H9 (cell line): ENCODE results near the gene AQP2. TPM values are rescaled to one million over a fixed set of nuclear protein-coding genes. Genes with fewer than 3 reads are reported as not detected.

Experiments
- DNase-seq: peaks from one replicate; pipeline ENCODE4 v3.0.0-alpha.2; 2017
- H2AFZ ChIP-seq: one replicate; pipeline ENCODE4 v1.6.1; 2013; ENCODE audit warnings: mild to moderate bottlenecking, low read length, control low read depth, moderate library complexity
- H2AK5ac ChIP-seq: 2 replicates; pipeline ENCODE4 v1.6.1; 2013; ENCODE audit warnings: low read length, control low read depth, mixed read lengths; ENCODE audit not compliant: insufficient read length
- H2BK120ac ChIP-seq: one replicate; pipeline ENCODE4 v1.6.1; 2013; ENCODE audit warnings: low read depth, mild to moderate bottlenecking, low read length, control low read depth, inconsistent platforms; ENCODE audit not compliant: poor library complexity, severe bottlenecking
- H2BK12ac ChIP-seq: 2 replicates; pipeline ENCODE4 v1.6.1; 2013; ENCODE audit warnings: low read length, control low read depth, mixed read lengths, low read depth; ENCODE audit not compliant: insufficient read length
- H2BK15ac ChIP-seq: 2 replicates; pipeline ENCODE4 v1.6.1; 2013; ENCODE audit warnings: low read depth, low read length, control low read depth
- H2BK20ac ChIP-seq: one replicate; pipeline ENCODE4 v1.6.1; 2013; ENCODE audit warnings: low read depth, mild to moderate bottlenecking, low read length, control low read depth, inconsistent platforms; ENCODE audit not compliant: poor library complexity, severe bottlenecking
- H2BK5ac ChIP-seq: 2 replicates; pipeline ENCODE4 v1.6.1; 2013; ENCODE audit warnings: low read length, control low read depth, mixed read lengths; ENCODE audit not compliant: insufficient read length
- H3K14ac ChIP-seq: 2 replicates; pipeline ENCODE4 v1.6.1; 2013; ENCODE audit warnings: low read length, control low read depth; ENCODE audit not compliant: insufficient read depth
- H3K18ac ChIP-seq: 2 replicates; pipeline ENCODE4 v1.6.1; 2013; ENCODE audit warnings: low read depth, mild to moderate bottlenecking, mixed read lengths, low read length, control low read depth; ENCODE audit not compliant: insufficient read length
- H3K23ac ChIP-seq: 2 replicates; pipeline ENCODE4 v1.6.1; 2013; ENCODE audit warnings: low read length, control low read depth, mixed read lengths, low read depth; ENCODE audit not compliant: insufficient read length
- H3K23me2 ChIP-seq: 2 replicates; pipeline ENCODE4 v1.6.1; 2013; ENCODE audit warnings: low read depth, mild to moderate bottlenecking, mixed read lengths, low read length, control low read depth; ENCODE audit not compliant: insufficient read length, poor library complexity, severe bottlenecking
- H3K27ac ChIP-seq: 2 replicates; pipeline ENCODE4 v1.5.1; 2013; ENCODE audit warnings: low read length, control low read depth, mixed read lengths, low read depth; ENCODE audit not compliant: insufficient read length
- H3K27me3 ChIP-seq: 2 replicates; pipeline ENCODE4 v1.6.1; 2013; ENCODE audit warnings: low read length, control low read depth, inconsistent platforms; ENCODE audit not compliant: insufficient read depth
- H3K4ac ChIP-seq: 2 replicates; pipeline ENCODE4 v1.6.1; 2013; ENCODE audit warnings: low read depth, mild to moderate bottlenecking, control low read depth, inconsistent platforms, low read length, moderate library complexity
- H3K4me1 ChIP-seq: 2 replicates; pipeline ENCODE4 v1.6.1; 2013; ENCODE audit warnings: low read length, control low read depth, inconsistent platforms; ENCODE audit not compliant: insufficient read depth
- H3K4me2 ChIP-seq: 2 replicates; pipeline ENCODE4 v1.6.1; 2013; ENCODE audit warnings: low read length, control low read depth, mixed read lengths; ENCODE audit not compliant: insufficient read length, insufficient read depth
- H3K56ac ChIP-seq: 2 replicates; pipeline ENCODE4 v1.6.1; 2013; ENCODE audit warnings: low read depth, mild to moderate bottlenecking, mixed read lengths, low read length, control low read depth; ENCODE audit not compliant: insufficient read length
- H3K79me1 ChIP-seq: 2 replicates; pipeline ENCODE4 v1.6.1; 2013; ENCODE audit warnings: low read depth, mild to moderate bottlenecking, moderate library complexity, low read length, control low read depth, inconsistent platforms; ENCODE audit not compliant: insufficient read depth, poor library complexity, severe bottlenecking
- H3K79me2 ChIP-seq: 2 replicates; pipeline ENCODE4 v1.6.1; 2013; ENCODE audit warnings: low read length, control low read depth, inconsistent platforms; ENCODE audit not compliant: insufficient read depth
- H3K9ac ChIP-seq: 2 replicates; pipeline ENCODE4 v1.6.1; 2013; ENCODE audit warnings: low read length, control low read depth, mixed read lengths; ENCODE audit not compliant: insufficient read length; ENCODE audit errors: extremely low read depth
- H3K9me3 ChIP-seq: one replicate; pipeline ENCODE4 v1.6.1; 2013; ENCODE audit warnings: low read depth, low read length, inconsistent platforms; ENCODE audit not compliant: control insufficient read depth
- H3T11ph ChIP-seq: one replicate; pipeline ENCODE4 v1.6.1; 2013; ENCODE audit warnings: mild to moderate bottlenecking, low read length, control low read depth, inconsistent platforms
- H4K20me1 ChIP-seq: one replicate; pipeline ENCODE4 v1.6.1; 2013; ENCODE audit not compliant: control insufficient read depth, insufficient read length, insufficient read depth
- H4K5ac ChIP-seq: 2 replicates; pipeline ENCODE4 v1.6.1; 2013; ENCODE audit warnings: low read depth, mild to moderate bottlenecking, mixed read lengths, low read length, control low read depth; ENCODE audit not compliant: insufficient read length
- H4K8ac ChIP-seq: replicated peaks from 2 replicates; pipeline ENCODE4 v1.6.1; 2013; ENCODE audit warnings: low read length, control low read depth, mixed read lengths, low read depth; ENCODE audit not compliant: insufficient read length
- H4K91ac ChIP-seq: 2 replicates; pipeline ENCODE4 v1.6.1; 2013; ENCODE audit warnings: low read depth, mild to moderate bottlenecking, moderate library complexity, mixed read lengths, low read length, control low read depth; ENCODE audit not compliant: insufficient read length
- H3K27ac Mint-ChIP-seq, 3 experiments: 2 replicates in 2 of 3; 3 replicates in 1 of 3; pipeline ENCODE4 v1.8.0; 2020 to 2021; ENCODE audit warnings: mixed read lengths in 3 of 3, mild to moderate bottlenecking in 1 of 3, moderate library complexity in 1 of 3
- H3K27me3 Mint-ChIP-seq: 2 replicates; pipeline ENCODE4 v1.8.0; 2021; ENCODE audit warnings: low read depth, mild to moderate bottlenecking, moderate library complexity, mixed read lengths
- H3K36me3 Mint-ChIP-seq, 3 experiments: 2 replicates in 2 of 3; 3 replicates in 1 of 3; pipeline ENCODE4 v1.8.0; 2020 to 2021; ENCODE audit warnings: low read depth in 3 of 3, mixed read lengths in 3 of 3; ENCODE audit not compliant: insufficient read depth in 1 of 3
- H3K4me1 Mint-ChIP-seq, 2 experiments: 2 replicates each; pipeline ENCODE4 v1.8.0; 2020; ENCODE audit warnings: mixed read lengths in 2 of 2
- H3K4me3 Mint-ChIP-seq, 2 experiments: 2 replicates in 1 of 2; 3 replicates in 1 of 2; pipeline ENCODE4 v1.8.0; 2020 to 2021; ENCODE audit warnings: mild to moderate bottlenecking in 2 of 2, mixed read lengths in 2 of 2, moderate library complexity in 1 of 2
- H3K9me3 Mint-ChIP-seq, 2 experiments: 2 replicates in 1 of 2; 3 replicates in 1 of 2; pipeline ENCODE4 v1.8.0; 2020; ENCODE audit warnings: mild to moderate bottlenecking in 2 of 2, mixed read lengths in 2 of 2, moderate library complexity in 1 of 2
- WGBS: extraction: QIAGEN DNeasy Blood & Tissue Kit; methylation state at CpG from one replicate; pipeline ENCODE4 v1.1.7; 2013; ENCODE audit warnings: missing lambda C conversion rate, low lambda C conversion rate, mixed read lengths; ENCODE audit not compliant: insufficient read length; ENCODE audit errors: extremely low coverage; 5-methylcytosine and 5-hydroxymethylcytosine counted together
- total RNA-seq: library from RNA; stranded (reverse); gene quantifications from 2 replicates; pipeline ENCODE4 v1.2.1, GENCODE V29; 2021
- TF ChIP-seq, protein P1 (sequence below): fragments of 200-600 bp; sonication (generic); conservative IDR thresholded peaks from 3 replicates; pipeline ENCODE4 v1.8.0; 2021; ENCODE audit warnings: antibody characterized with exemption, mild to moderate bottlenecking

The AQP2 gene
- total RNA-seq, 1 experiment from 2014 or later: not detected

DNA sequence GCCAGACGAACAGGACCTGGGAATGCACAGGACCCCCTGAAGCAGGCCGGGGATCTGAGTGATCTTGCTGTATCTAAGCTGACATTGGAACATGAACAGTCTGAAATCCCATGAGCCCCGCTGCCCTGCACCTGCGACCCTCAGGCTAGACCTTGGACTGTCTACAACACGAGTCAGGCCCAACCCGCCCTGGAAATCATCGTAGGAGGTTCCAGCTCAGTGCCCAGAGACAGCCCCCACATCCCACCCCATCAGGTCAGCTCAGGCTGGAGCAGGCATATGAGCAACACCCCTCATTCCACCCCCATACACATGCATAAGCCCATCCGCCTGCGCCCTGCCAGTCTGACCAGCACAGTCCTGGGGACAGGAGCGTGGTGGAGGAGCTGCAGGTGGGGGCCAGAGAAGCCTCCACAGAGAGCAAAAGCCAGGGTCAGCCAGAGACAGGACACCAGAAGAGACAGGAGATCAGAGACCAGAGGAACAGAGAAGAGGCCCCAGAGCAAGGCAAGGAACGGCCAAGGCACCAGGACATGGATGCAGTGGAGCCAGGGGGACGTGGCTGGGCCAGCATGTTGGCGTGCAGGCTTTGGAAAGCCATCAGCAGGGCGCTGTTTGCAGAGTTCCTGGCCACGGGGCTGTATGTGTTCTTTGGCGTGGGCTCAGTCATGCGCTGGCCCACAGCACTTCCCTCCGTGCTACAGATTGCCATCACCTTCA lies 22.3 kb downstream of the AQP2 start, which contains the start of gene AQP6:
Gene AQP6, plus strand, starts transcription at position 307 of the 720 bp plus-strand sequence. Its CDS starts 227 bp downstream, at position 534.
- Histone ChIP-seq H3K27me3 (no peaks in the 10 kb centered on the region; the same call in 1 of the 2 replicates), H3K18ac (no peak within 1 kb of the TSS), H2AK5ac (no peak within 1 kb of the TSS), H4K20me1 (no peaks in the 10 kb centered on the region), H4K8ac (no peak within 1 kb of the TSS), H2AFZ (no peak within 1 kb of the TSS), H3K79me2 (no peaks in the 10 kb centered on the region), H2BK120ac (no peak within 1 kb of the TSS), H3K56ac (no peak within 1 kb of the TSS), H3K4me2 (no peak within 1 kb of the TSS), H3K14ac (no peak within 1 kb of the TSS), H3T11ph (no peak within 1 kb of the TSS), H2BK20ac (no peak within 1 kb of the TSS), H4K5ac (no peak within 1 kb of the TSS), H3K79me1 (no peaks in the 10 kb centered on the region), H3K27ac (no peak within 1 kb of the TSS), H4K91ac (no peak within 1 kb of the TSS), H3K23ac (no peak within 1 kb of the TSS), H3K4ac (no peak within 1 kb of the TSS), H3K4me1 (no peaks in the 10 kb centered on the region), H2BK15ac (no peak within 1 kb of the TSS), H3K23me2 (no peaks in the 10 kb centered on the region), H2BK12ac (no peak within 1 kb of the TSS), H3K9me3 (no peaks in the 10 kb centered on the region), H3K9ac (no peak within 1 kb of the TSS), H2BK5ac (no peak within 1 kb of the TSS)
- DNase-seq: no peak
- TF ChIP-seq, protein P1, sequence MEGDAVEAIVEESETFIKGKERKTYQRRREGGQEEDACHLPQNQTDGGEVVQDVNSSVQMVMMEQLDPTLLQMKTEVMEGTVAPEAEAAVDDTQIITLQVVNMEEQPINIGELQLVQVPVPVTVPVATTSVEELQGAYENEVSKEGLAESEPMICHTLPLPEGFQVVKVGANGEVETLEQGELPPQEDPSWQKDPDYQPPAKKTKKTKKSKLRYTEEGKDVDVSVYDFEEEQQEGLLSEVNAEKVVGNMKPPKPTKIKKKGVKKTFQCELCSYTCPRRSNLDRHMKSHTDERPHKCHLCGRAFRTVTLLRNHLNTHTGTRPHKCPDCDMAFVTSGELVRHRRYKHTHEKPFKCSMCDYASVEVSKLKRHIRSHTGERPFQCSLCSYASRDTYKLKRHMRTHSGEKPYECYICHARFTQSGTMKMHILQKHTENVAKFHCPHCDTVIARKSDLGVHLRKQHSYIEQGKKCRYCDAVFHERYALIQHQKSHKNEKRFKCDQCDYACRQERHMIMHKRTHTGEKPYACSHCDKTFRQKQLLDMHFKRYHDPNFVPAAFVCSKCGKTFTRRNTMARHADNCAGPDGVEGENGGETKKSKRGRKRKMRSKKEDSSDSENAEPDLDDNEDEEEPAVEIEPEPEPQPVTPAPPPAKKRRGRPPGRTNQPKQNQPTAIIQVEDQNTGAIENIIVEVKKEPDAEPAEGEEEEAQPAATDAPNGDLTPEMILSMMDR: no peak
- Mint-ChIP-seq H3K9me3 (no peaks in the 10 kb centered on the region), H3K4me3 (no peak within 1 kb of the TSS), H3K27me3 (peaks cover 3% of the 10 kb centered on the region), H3K4me1 (peaks cover 5 to 9% of the 10 kb centered on the region in 2 experiments; a peak in 3 of 4 replicates), H3K27ac (no peak within 1 kb of the TSS), H3K36me3 (no peaks in the 10 kb centered on the region)
- WGBS: no CpG with 5 or more reads among the region's 18 CpGs
